SK-N-SH treated with all-trans-retinoic acid at 6 μM for 48 hours (cell line): ENCODE measurements around the gene EFNA4.

ENCODE experiments used
- ATAC-seq: fragments of 200-7000 bp; cut with Tn5 transposase; 3 replicates; pipeline ENCODE4 v1.9.1; 2020; ENCODE audit warnings: mild to moderate bottlenecking, moderate library complexity
- ARNTL ChIP-seq: fragments of 450-650 bp; formaldehyde crosslinking; IDR thresholded peaks from 2 replicates; pipeline ENCODE4 v1.5.0; 2020; ENCODE audit warnings: low read depth, mild to moderate bottlenecking, moderate library complexity, borderline replicate concordance
- BACH2 ChIP-seq: fragments of 250-450 bp; sonication (Bioruptor Pico); IDR thresholded peaks from 2 replicates; pipeline ENCODE4 v1.9.0; 2021; ENCODE audit warnings: mild to moderate bottlenecking, borderline replicate concordance
- CSDC2 ChIP-seq: fragments of 250-450 bp; sonication (Bioruptor Pico); IDR thresholded peaks from 2 replicates; pipeline ENCODE4 v1.5.0; 2020; ENCODE audit warnings: mild to moderate bottlenecking, moderate library complexity
- ESRRG ChIP-seq: fragments of 250-450 bp; sonication (Bioruptor Pico); IDR thresholded peaks from 2 replicates; pipeline ENCODE4 v1.6.1; 2021; ENCODE audit warnings: mild to moderate bottlenecking
- GLIS3 ChIP-seq: fragments of 250-450 bp; sonication (Bioruptor Pico); IDR thresholded peaks from 2 replicates; pipeline ENCODE4 v1.5.0; 2020; ENCODE audit warnings: mild to moderate bottlenecking, moderate library complexity
- ISL1 ChIP-seq: fragments of 250-450 bp; sonication (Bioruptor Pico); IDR thresholded peaks from 2 replicates; pipeline ENCODE4 v2.1.2; 2022; ENCODE audit warnings: mild to moderate bottlenecking, moderate library complexity
- OSR1 ChIP-seq: fragments of 250-450 bp; sonication (Bioruptor Pico); IDR thresholded peaks from 2 replicates; pipeline ENCODE4 v1.8.0; 2022; ENCODE audit warnings: moderate library complexity, mild to moderate bottlenecking, inconsistent platforms
- PPARA ChIP-seq: fragments of 250-450 bp; sonication (Bioruptor Pico); IDR thresholded peaks from 2 replicates; pipeline ENCODE4 v1.5.0; 2020; ENCODE audit warnings: mild to moderate bottlenecking, borderline replicate concordance
- RARB ChIP-seq: fragments of 250-450 bp; sonication (Bioruptor Pico); IDR thresholded peaks from 2 replicates; pipeline ENCODE4 v1.8.0; 2021; ENCODE audit warnings: mild to moderate bottlenecking, moderate library complexity
- SNAI2 ChIP-seq: fragments of 250-450 bp; sonication (Bioruptor Pico); IDR thresholded peaks from 2 replicates; pipeline ENCODE4 v1.5.0; 2020; ENCODE audit warnings: mild to moderate bottlenecking, moderate library complexity
- TCF4 ChIP-seq: fragments of 250-450 bp; sonication (Bioruptor Pico); IDR thresholded peaks from 2 replicates; pipeline ENCODE4 v1.8.0; 2021; ENCODE audit warnings: mild to moderate bottlenecking, moderate library complexity, borderline replicate concordance
- TOX ChIP-seq: fragments of 250-450 bp; sonication (Bioruptor Pico); IDR thresholded peaks from 2 replicates; pipeline ENCODE4 v1.8.0; 2021; ENCODE audit warnings: mild to moderate bottlenecking, moderate library complexity, borderline replicate concordance
- ZC3H10 ChIP-seq: fragments of 250-450 bp; sonication (Bioruptor Pico); IDR thresholded peaks from 2 replicates; pipeline ENCODE4 v1.5.1; 2021; ENCODE audit warnings: mild to moderate bottlenecking, moderate library complexity
- ZFP3 ChIP-seq: fragments of 250-450 bp; sonication (Bioruptor Pico); IDR thresholded peaks from 2 replicates; pipeline ENCODE4 v1.5.0; 2020; ENCODE audit warnings: mild to moderate bottlenecking, moderate library complexity
- ZFP30 ChIP-seq: fragments of 450-650 bp; formaldehyde crosslinking; IDR thresholded peaks from 2 replicates; pipeline ENCODE4 v1.5.0; 2022; ENCODE audit warnings: mild to moderate bottlenecking, moderate library complexity
- ZNF70 ChIP-seq: fragments of 450-650 bp; formaldehyde crosslinking; IDR thresholded peaks from 2 replicates; pipeline ENCODE4 v1.5.0; 2020; ENCODE audit warnings: mild to moderate bottlenecking, moderate library complexity
- ZNF8 ChIP-seq: fragments of 450-650 bp; formaldehyde crosslinking; IDR thresholded peaks from 2 replicates; pipeline ENCODE4 v1.5.0; 2020; ENCODE audit warnings: mild to moderate bottlenecking, moderate library complexity
- TF ChIP-seq, protein P1 (sequence below): fragments of 250-450 bp; sonication (Bioruptor Pico); IDR thresholded peaks from 2 replicates; pipeline ENCODE4 v1.8.0; 2020; ENCODE audit warnings: mild to moderate bottlenecking, moderate library complexity, borderline replicate concordance
- TF ChIP-seq, protein P2 (sequence below): fragments of 250-450 bp; sonication (Bioruptor Pico); IDR thresholded peaks from 2 replicates; pipeline ENCODE4 v1.8.0; 2021; ENCODE audit warnings: low read depth, mild to moderate bottlenecking, moderate library complexity, borderline replicate concordance
- TF ChIP-seq, protein P3 (sequence below): fragments of 250-450 bp; sonication (Bioruptor Pico); IDR thresholded peaks from 2 replicates; pipeline ENCODE4 v1.5.0; 2020; ENCODE audit warnings: mild to moderate bottlenecking, moderate library complexity
- TF ChIP-seq, protein P4 (sequence below): fragments of 250-450 bp; sonication (Bioruptor Pico); IDR thresholded peaks from 2 replicates; pipeline ENCODE4 v1.5.1; 2020; ENCODE audit warnings: low read depth, mild to moderate bottlenecking, moderate library complexity

The EFNA4 gene

GRCh38 chr1:155079210-155079486 is 15.6 kb downstream of the EFNA4 start:
- ATAC-seq: peak; percentile 7

GRCh38 chr1:155079487-155080311 is 16.2 kb downstream of the EFNA4 start:
- TF ChIP-seq, protein P1, sequence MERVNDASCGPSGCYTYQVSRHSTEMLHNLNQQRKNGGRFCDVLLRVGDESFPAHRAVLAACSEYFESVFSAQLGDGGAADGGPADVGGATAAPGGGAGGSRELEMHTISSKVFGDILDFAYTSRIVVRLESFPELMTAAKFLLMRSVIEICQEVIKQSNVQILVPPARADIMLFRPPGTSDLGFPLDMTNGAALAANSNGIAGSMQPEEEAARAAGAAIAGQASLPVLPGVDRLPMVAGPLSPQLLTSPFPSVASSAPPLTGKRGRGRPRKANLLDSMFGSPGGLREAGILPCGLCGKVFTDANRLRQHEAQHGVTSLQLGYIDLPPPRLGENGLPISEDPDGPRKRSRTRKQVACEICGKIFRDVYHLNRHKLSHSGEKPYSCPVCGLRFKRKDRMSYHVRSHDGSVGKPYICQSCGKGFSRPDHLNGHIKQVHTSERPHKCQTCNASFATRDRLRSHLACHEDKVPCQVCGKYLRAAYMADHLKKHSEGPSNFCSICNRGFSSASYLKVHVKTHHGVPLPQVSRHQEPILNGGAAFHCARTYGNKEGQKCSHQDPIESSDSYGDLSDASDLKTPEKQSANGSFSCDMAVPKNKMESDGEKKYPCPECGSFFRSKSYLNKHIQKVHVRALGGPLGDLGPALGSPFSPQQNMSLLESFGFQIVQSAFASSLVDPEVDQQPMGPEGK (CRISPR knock-in tag): no peak
- TF ChIP-seq OSR1 (CRISPR knock-in tag) (no peak), ZC3H10 (CRISPR knock-in tag) (no peak), RARB (no peak), PPARA (CRISPR knock-in tag) (no peak), TCF4 (CRISPR knock-in tag) (no peak), ZNF70 (CRISPR knock-in tag) (no peak), ZNF8 (CRISPR knock-in tag) (no peak), CSDC2 (CRISPR knock-in tag) (no peak)
- TF ChIP-seq, protein P2, sequence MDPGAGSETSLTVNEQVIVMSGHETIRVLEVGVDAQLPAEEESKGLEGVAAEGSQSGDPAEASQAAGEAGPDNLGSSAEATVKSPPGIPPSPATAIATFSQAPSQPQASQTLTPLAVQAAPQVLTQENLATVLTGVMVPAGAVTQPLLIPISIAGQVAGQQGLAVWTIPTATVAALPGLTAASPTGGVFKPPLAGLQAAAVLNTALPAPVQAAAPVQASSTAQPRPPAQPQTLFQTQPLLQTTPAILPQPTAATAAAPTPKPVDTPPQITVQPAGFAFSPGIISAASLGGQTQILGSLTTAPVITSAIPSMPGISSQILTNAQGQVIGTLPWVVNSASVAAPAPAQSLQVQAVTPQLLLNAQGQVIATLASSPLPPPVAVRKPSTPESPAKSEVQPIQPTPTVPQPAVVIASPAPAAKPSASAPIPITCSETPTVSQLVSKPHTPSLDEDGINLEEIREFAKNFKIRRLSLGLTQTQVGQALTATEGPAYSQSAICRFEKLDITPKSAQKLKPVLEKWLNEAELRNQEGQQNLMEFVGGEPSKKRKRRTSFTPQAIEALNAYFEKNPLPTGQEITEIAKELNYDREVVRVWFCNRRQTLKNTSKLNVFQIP: no peak
- ATAC-seq: peak; percentile 17

More at GRCh38 chr1:155079210-155079486, 15.6 kb downstream of the EFNA4 start:
- TF ChIP-seq OSR1 (CRISPR knock-in tag): no peak
- TF ChIP-seq, protein P1 (CRISPR knock-in tag): no peak
- TF ChIP-seq ZNF70 (CRISPR knock-in tag): no peak
- no peak for TF ChIP-seq ZC3H10 (CRISPR knock-in tag)
- TF ChIP-seq ARNTL (CRISPR knock-in tag): no peak
- TF ChIP-seq ZFP30 (CRISPR knock-in tag): no peak
- TF ChIP-seq TCF4 (CRISPR knock-in tag): no peak
- TF ChIP-seq RARB: no peak
- TF ChIP-seq, protein P3, sequence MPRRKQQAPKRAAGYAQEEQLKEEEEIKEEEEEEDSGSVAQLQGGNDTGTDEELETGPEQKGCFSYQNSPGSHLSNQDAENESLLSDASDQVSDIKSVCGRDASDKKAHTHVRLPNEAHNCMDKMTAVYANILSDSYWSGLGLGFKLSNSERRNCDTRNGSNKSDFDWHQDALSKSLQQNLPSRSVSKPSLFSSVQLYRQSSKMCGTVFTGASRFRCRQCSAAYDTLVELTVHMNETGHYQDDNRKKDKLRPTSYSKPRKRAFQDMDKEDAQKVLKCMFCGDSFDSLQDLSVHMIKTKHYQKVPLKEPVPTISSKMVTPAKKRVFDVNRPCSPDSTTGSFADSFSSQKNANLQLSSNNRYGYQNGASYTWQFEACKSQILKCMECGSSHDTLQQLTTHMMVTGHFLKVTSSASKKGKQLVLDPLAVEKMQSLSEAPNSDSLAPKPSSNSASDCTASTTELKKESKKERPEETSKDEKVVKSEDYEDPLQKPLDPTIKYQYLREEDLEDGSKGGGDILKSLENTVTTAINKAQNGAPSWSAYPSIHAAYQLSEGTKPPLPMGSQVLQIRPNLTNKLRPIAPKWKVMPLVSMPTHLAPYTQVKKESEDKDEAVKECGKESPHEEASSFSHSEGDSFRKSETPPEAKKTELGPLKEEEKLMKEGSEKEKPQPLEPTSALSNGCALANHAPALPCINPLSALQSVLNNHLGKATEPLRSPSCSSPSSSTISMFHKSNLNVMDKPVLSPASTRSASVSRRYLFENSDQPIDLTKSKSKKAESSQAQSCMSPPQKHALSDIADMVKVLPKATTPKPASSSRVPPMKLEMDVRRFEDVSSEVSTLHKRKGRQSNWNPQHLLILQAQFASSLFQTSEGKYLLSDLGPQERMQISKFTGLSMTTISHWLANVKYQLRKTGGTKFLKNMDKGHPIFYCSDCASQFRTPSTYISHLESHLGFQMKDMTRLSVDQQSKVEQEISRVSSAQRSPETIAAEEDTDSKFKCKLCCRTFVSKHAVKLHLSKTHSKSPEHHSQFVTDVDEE (CRISPR knock-in tag): no peak
- TF ChIP-seq BACH2 (CRISPR knock-in tag): no peak
- no peak for TF ChIP-seq ESRRG
- no peak for TF ChIP-seq GLIS3 (CRISPR knock-in tag)
- TF ChIP-seq CSDC2 (CRISPR knock-in tag): no peak
- TF ChIP-seq SNAI2: no peak
- no peak for TF ChIP-seq PPARA (CRISPR knock-in tag)
- TF ChIP-seq TOX: no peak
- TF ChIP-seq ZFP3 (CRISPR knock-in tag): no peak
- no peak for TF ChIP-seq ISL1 (CRISPR knock-in tag)
- TF ChIP-seq, protein P4, sequence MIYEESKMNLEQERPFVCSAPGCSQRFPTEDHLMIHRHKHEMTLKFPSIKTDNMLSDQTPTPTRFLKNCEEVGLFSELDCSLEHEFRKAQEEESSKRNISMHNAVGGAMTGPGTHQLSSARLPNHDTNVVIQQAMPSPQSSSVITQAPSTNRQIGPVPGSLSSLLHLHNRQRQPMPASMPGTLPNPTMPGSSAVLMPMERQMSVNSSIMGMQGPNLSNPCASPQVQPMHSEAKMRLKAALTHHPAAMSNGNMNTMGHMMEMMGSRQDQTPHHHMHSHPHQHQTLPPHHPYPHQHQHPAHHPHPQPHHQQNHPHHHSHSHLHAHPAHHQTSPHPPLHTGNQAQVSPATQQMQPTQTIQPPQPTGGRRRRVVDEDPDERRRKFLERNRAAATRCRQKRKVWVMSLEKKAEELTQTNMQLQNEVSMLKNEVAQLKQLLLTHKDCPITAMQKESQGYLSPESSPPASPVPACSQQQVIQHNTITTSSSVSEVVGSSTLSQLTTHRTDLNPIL: no peak
- TF ChIP-seq ZNF8 (CRISPR knock-in tag): no peak
